Activated CD4-positive, alpha-beta T cell treated with anti-CD3 and anti-CD28 coated beads for 1 hour (primary cell): ENCODE results near the gene CILP2.

Experiments
- DNase-seq: peaks from one replicate; pipeline ENCODE4 v3.0.0-alpha.2; 2020

Gene CILP2

GRCh38 chr19:19504754-19505668 lies 33.1 kb upstream of the CILP2 start:
- DNase-seq = no peak

- no peak for DNase-seq
Observed at GRCh38 chr19:19505669-19506326, 32.3 kb upstream of the CILP2 start.

- DNase-seq = no peak
Observed at GRCh38 chr19:19506592-19506991, 31.5 kb upstream of the CILP2 start.

GRCh38 chr19:19507354-19507753 lies 30.7 kb upstream of the CILP2 start:
- no peak for DNase-seq

GRCh38 chr19:19508217-19508616 lies 29.8 kb upstream of the CILP2 start:
- no peak for DNase-seq

GRCh38 chr19:19510432-19510831 lies 27.6 kb upstream of the CILP2 start:
- DNase-seq = no peak

GRCh38 chr19:19513682-19514081 lies 24.4 kb upstream of the CILP2 start:
- no peak for DNase-seq

GRCh38 chr19:19514215-19514657 lies 23.8 kb upstream of the CILP2 start:
- DNase-seq = no peak

GRCh38 chr19:19514881-19515641 lies 23.0 kb upstream of the CILP2 start, which contains the start of gene TSSK6:
Gene TSSK6, minus strand, starts transcription at chr19:19515548. Its CDS starts 121 bp downstream, at chr19:19515427.
- DNase-seq = no peak

GRCh38 chr19:19515642-19516519 lies 22.2 kb upstream of the CILP2 start, which contains the start of gene NDUFA13:
Gene NDUFA13, plus strand, starts transcription at chr19:19516225. Its CDS starts 14 bp downstream, at chr19:19516239.
- peak; percentile 90 for DNase-seq

GRCh38 chr19:19517235-19517619 lies 20.8 kb upstream of the CILP2 start:
- DNase-seq = no peak

GRCh38 chr19:19520989-19521388 lies 17.1 kb upstream of the CILP2 start:
- DNase-seq = no peak

GRCh38 chr19:19523177-19523576 lies 14.9 kb upstream of the CILP2 start:
- no peak for DNase-seq

- DNase-seq = no peak
Observed at GRCh38 chr19:19524053-19524452, 14.0 kb upstream of the CILP2 start.

GRCh38 chr19:19525611-19526380 lies 12.3 kb upstream of the CILP2 start:
- no peak for DNase-seq

- no peak for DNase-seq
Observed at GRCh38 chr19:19526581-19527370, 11.3 kb upstream of the CILP2 start.

GRCh38 chr19:19527371-19527656 lies 10.8 kb upstream of the CILP2 start:
- DNase-seq = no peak

GRCh38 chr19:19527674-19528625 lies 10.1 kb upstream of the CILP2 start:
- DNase-seq = no peak

- DNase-seq = no peak
Observed at GRCh38 chr19:19528721-19529490, 9.2 kb upstream of the CILP2 start, which contains the start of gene YJEFN3. Gene YJEFN3, plus strand, starts transcription at chr19:19528911. Its CDS starts 22 bp downstream, at chr19:19528933.
